Measurements from ENCODE around the gene DNASE1L3.

The DNASE1L3 gene

GRCh38 chr3:58237238-58237940, 26.6 kb upstream of the DNASE1L3 start, which contains the start of gene ABHD6:
Gene ABHD6 (plus strand): TSS chr3:58237792. CDS start chr3:58256587, 18,795 bp downstream.
- in situ Hi-C loops (cut with HindIII; ENCODE audit: low pct_ligation_motif_present, low sequenced_read_pairs): no loop called here
- TF ChIP-seq CTCF (IDR thresholded peaks at IDR 0.05; ENCODE audit: low read depth, low read length, missing control alignments): no peak
- H3K27me3 ChIP-seq (replicated peaks): no peaks in the 10 kb centered on the region
- no peaks in the 10 kb centered on the region for H3K36me3 ChIP-seq (replicated peaks)
- peak; percentile 57 for DNase-seq
- H3K27ac ChIP-seq: peak within 1 kb of the TSS; percentile 13
- peak within 1 kb of the TSS; percentile 80 for H3K4me3 ChIP-seq (ENCODE audit: low read depth, low read length)

- Histone ChIP-seq H3K4me3 (ENCODE audit: low read depth, low read length) (peak overlapping the region; percentile 80), H3K36me3 (replicated peaks) (no peaks in the 10 kb centered on the region), H3K27ac (no peak overlapping the region), H3K27me3 (replicated peaks) (peaks cover 1% of the 10 kb centered on the region)
- TF ChIP-seq CTCF (IDR thresholded peaks at IDR 0.05; ENCODE audit: low read depth, low read length, missing control alignments): no peak
- in situ Hi-C loops (cut with HindIII; ENCODE audit: low pct_ligation_motif_present, low sequenced_read_pairs): no loop called here
- DNase-seq: no peak
Measured at GRCh38 chr3:58236527-58237237, 25.9 kb upstream of the DNASE1L3 start.

GRCh38 chr3:58235970-58236369, 25.2 kb upstream of the DNASE1L3 start:
- Histone ChIP-seq H3K27me3 (replicated peaks) (peaks cover 2% of the 10 kb centered on the region), H3K27ac (no peak overlapping the region), H3K36me3 (replicated peaks) (no peaks in the 10 kb centered on the region), H3K4me3 (ENCODE audit: low read depth, low read length) (no peak overlapping the region)
- in situ Hi-C loops (cut with HindIII; ENCODE audit: low pct_ligation_motif_present, low sequenced_read_pairs): no loop called here
- DNase-seq: no peak
- TF ChIP-seq CTCF (IDR thresholded peaks at IDR 0.05; ENCODE audit: low read depth, low read length, missing control alignments): no peak

- in situ Hi-C loops (cut with HindIII; ENCODE audit: low pct_ligation_motif_present, low sequenced_read_pairs): no loop called here
- DNase-seq: peak; percentile 16
- Histone ChIP-seq H3K36me3 (replicated peaks) (no peaks in the 10 kb centered on the region), H3K27ac (no peak overlapping the region), H3K4me3 (ENCODE audit: low read depth, low read length) (no peak overlapping the region), H3K27me3 (replicated peaks) (peaks cover 6% of the 10 kb centered on the region)
- no peak for TF ChIP-seq CTCF (IDR thresholded peaks at IDR 0.05; ENCODE audit: low read depth, low read length, missing control alignments)
Measured at GRCh38 chr3:58234516-58234931, 23.8 kb upstream of the DNASE1L3 start.

- in situ Hi-C loops (cut with HindIII; ENCODE audit: low pct_ligation_motif_present, low sequenced_read_pairs): no loop called here
- no peak for DNase-seq
- peaks cover 6% of the 10 kb centered on the region for H3K27me3 ChIP-seq (replicated peaks)
- no peak overlapping the region for H3K4me3 ChIP-seq (ENCODE audit: low read depth, low read length)
- H3K36me3 ChIP-seq (replicated peaks): no peaks in the 10 kb centered on the region
- TF ChIP-seq CTCF (IDR thresholded peaks at IDR 0.05; ENCODE audit: low read depth, low read length, missing control alignments): no peak
- H3K27ac ChIP-seq: no peak overlapping the region
Measured at GRCh38 chr3:58231666-58232065, 20.9 kb upstream of the DNASE1L3 start.

Data from brain microvascular endothelial cell (primary cell).